Peyer's patch (tissue), 4 donors: ENCODE results near the gene SBK3.

ENCODE experiments used
- POLR2A ChIP-seq, 2 donors: fragments of 450-650 bp; IDR thresholded peaks; one replicate each; pipeline ENCODE4 v1.5.1; 2017; ENCODE audit warnings: antibody characterized with exemption in 2 of 2, mild to moderate bottlenecking in 2 of 2, moderate library complexity in 2 of 2
- TF ChIP-seq, protein P1 (sequence below), 6 experiments: fragments of 450-650 bp in 4 of 6; fragments of 200-600 bp in 2 of 6; sonication (generic) in 1 of 6; IDR thresholded peaks; one replicate each; pipeline ENCODE4 v1.5.1; 2017 to 2019; ENCODE audit warnings: antibody characterized with exemption in 6 of 6, mild to moderate bottlenecking in 3 of 6, moderate library complexity in 1 of 6

DNA sequence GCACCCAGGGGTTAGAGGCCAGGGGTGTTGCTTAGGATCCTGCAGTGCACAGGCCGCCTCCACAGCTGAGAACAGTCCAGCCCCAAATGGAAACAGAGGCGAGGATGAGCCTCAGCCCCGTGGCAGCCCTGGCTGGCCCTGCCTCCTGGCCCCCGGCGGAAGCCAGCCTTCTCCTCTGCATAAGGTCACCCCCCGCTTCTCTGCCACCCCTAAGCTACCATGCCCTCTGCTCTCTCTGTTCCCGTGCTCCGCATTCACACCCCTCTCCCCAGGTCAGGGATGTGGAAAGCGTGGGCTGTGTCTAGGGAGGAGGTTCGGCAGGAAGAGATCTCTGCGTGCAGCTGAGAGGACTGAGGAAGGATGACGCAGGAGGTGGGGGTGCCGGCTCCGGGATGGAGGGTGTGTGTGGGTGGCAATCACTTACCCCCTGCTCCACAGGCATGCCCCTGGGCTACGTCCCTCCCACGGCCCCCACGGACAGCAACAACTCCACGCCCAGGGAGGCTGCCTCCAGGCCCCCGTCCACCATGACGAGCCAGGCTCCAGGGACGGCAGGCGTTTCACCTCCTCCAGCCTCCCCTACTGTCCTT lies 51.1 kb downstream of the SBK3 start:
- TF ChIP-seq, protein P1, sequence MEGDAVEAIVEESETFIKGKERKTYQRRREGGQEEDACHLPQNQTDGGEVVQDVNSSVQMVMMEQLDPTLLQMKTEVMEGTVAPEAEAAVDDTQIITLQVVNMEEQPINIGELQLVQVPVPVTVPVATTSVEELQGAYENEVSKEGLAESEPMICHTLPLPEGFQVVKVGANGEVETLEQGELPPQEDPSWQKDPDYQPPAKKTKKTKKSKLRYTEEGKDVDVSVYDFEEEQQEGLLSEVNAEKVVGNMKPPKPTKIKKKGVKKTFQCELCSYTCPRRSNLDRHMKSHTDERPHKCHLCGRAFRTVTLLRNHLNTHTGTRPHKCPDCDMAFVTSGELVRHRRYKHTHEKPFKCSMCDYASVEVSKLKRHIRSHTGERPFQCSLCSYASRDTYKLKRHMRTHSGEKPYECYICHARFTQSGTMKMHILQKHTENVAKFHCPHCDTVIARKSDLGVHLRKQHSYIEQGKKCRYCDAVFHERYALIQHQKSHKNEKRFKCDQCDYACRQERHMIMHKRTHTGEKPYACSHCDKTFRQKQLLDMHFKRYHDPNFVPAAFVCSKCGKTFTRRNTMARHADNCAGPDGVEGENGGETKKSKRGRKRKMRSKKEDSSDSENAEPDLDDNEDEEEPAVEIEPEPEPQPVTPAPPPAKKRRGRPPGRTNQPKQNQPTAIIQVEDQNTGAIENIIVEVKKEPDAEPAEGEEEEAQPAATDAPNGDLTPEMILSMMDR (IDR thresholded peaks at IDR 0.05) = no peak
- no peak for TF ChIP-seq POLR2A (IDR thresholded peaks at IDR 0.05)
